ENCODE results near the gene USP48. TPM values are rescaled to one million over a fixed set of nuclear protein-coding genes. Genes with fewer than 3 reads are reported as not detected.

The USP48 gene
- total RNA-seq, 1 experiment from 2014 or later: 49.1 TPM

GRCh38 chr1:21701401-21701800 lies 81.5 kb downstream of the USP48 start:
- Mint-ChIP-seq H3K9me3 (ENCODE audit: unreplicated experiment) (no peaks in the 10 kb centered on the region), H3K4me1 (ENCODE audit: low read depth, unreplicated experiment) (peaks cover 14% of the 10 kb centered on the region), H3K27me3 (ENCODE audit: insufficient read depth, unreplicated experiment) (no peaks in the 10 kb centered on the region), H3K4me3 (ENCODE audit: unreplicated experiment) (no peak overlapping the region), H3K27ac (ENCODE audit: unreplicated experiment) (no peak overlapping the region), H3K36me3 (ENCODE audit: insufficient read depth, unreplicated experiment) (peaks cover 49% of the 10 kb centered on the region)
- H3K4me3 ChIP-seq (ENCODE audit: low read depth, low read length): no peak overlapping the region
- DNase-seq: no peak
- H3K4me1 ChIP-seq: no peaks in the 10 kb centered on the region
- no peak for TF ChIP-seq CTCF (IDR thresholded peaks at IDR 0.05; ENCODE audit: insufficient read depth in 1 of 2, low read depth in 1 of 2, low read length in 1 of 2, severe bottlenecking in 1 of 2, unreplicated experiment in 1 of 2)
- no TSS peak for BruUV-seq (replicated peaks)
- no peaks in the 10 kb centered on the region for H3K27me3 ChIP-seq (replicated peaks; ENCODE audit: control insufficient read depth, insufficient read depth, low read length)
- H3K9me3 ChIP-seq: no peaks in the 10 kb centered on the region
- intact Hi-C loops (cut with micrococcal nuclease; ENCODE audit: unreplicated experiment): no loop called here
- POLR2A ChIA-PET: no interaction called here
- 0 out of 2 replicates have a peak, but pooled peaks cover 3% of the 10 kb centered on the region for H3K36me3 ChIP-seq (ENCODE audit: control insufficient read depth, insufficient read depth, low read length)
- CTCF ChIA-PET: no interaction called here

- CTCF ChIA-PET: interaction anchor here (0.6 kb wide), 1 partner anchor 48 kb away, joined by 4 read pairs; no protein-coding TSS in a partner anchor
- H3K9me3 Mint-ChIP-seq (ENCODE audit: unreplicated experiment): no peaks in the 10 kb centered on the region
- no peaks in the 10 kb centered on the region for H3K27me3 ChIP-seq (replicated peaks; ENCODE audit: control insufficient read depth, insufficient read depth, low read length)
- peaks cover 49% of the 10 kb centered on the region for H3K36me3 Mint-ChIP-seq (ENCODE audit: insufficient read depth, unreplicated experiment)
- POLR2A ChIA-PET: no interaction called here
- no peaks in the 10 kb centered on the region for H3K9me3 ChIP-seq
- intact Hi-C loops (cut with micrococcal nuclease; ENCODE audit: unreplicated experiment): no loop called here
- no peak overlapping the region for H3K27ac Mint-ChIP-seq (ENCODE audit: unreplicated experiment)
- no peak overlapping the region for H3K4me3 ChIP-seq (ENCODE audit: low read depth, low read length)
- DNase-seq: no peak
- H3K4me3 Mint-ChIP-seq (ENCODE audit: unreplicated experiment): no peak overlapping the region
- 0 out of 2 replicates have a peak, but pooled peaks cover 2% of the 10 kb centered on the region for H3K36me3 ChIP-seq (ENCODE audit: control insufficient read depth, insufficient read depth, low read length)
- no TSS peak for BruUV-seq (replicated peaks)
- H3K27me3 Mint-ChIP-seq (ENCODE audit: insufficient read depth, unreplicated experiment): no peaks in the 10 kb centered on the region
- no peaks in the 10 kb centered on the region for H3K4me1 ChIP-seq
- H3K4me1 Mint-ChIP-seq (ENCODE audit: low read depth, unreplicated experiment): peaks cover 14% of the 10 kb centered on the region
- TF ChIP-seq CTCF (IDR thresholded peaks at IDR 0.05; ENCODE audit: insufficient read depth in 1 of 2, low read depth in 1 of 2, low read length in 1 of 2, severe bottlenecking in 1 of 2, unreplicated experiment in 1 of 2): no peak
These were observed 82.9 kb downstream of the USP48 start for GRCh38 chr1:21700094-21700493.

- no peaks in the 10 kb centered on the region for H3K4me1 ChIP-seq
- Mint-ChIP-seq H3K27me3 (ENCODE audit: insufficient read depth, unreplicated experiment) (no peaks in the 10 kb centered on the region), H3K36me3 (ENCODE audit: insufficient read depth, unreplicated experiment) (peaks cover 46% of the 10 kb centered on the region), H3K4me1 (ENCODE audit: low read depth, unreplicated experiment) (no peaks in the 10 kb centered on the region), H3K4me3 (ENCODE audit: unreplicated experiment) (no peak overlapping the region), H3K27ac (ENCODE audit: unreplicated experiment) (no peak overlapping the region), H3K9me3 (ENCODE audit: unreplicated experiment) (no peaks in the 10 kb centered on the region)
- BruUV-seq (replicated peaks): no TSS peak
- no peaks in the 10 kb centered on the region for H3K36me3 ChIP-seq (ENCODE audit: control insufficient read depth, insufficient read depth, low read length)
- H3K27me3 ChIP-seq (replicated peaks; ENCODE audit: control insufficient read depth, insufficient read depth, low read length): no peaks in the 10 kb centered on the region
- CTCF ChIA-PET: interaction anchor here (0.7 kb wide), 1 partner anchor 327 kb away, joined by 3 read pairs; no protein-coding TSS in a partner anchor
- intact Hi-C loops (cut with micrococcal nuclease; ENCODE audit: unreplicated experiment): no loop called here
- H3K4me3 ChIP-seq (ENCODE audit: low read depth, low read length): no peak overlapping the region
- POLR2A ChIA-PET: no interaction called here
- TF ChIP-seq CTCF (IDR thresholded peaks at IDR 0.05; ENCODE audit: insufficient read depth in 1 of 2, low read depth in 1 of 2, low read length in 1 of 2, severe bottlenecking in 1 of 2, unreplicated experiment in 1 of 2): no peak
- no peaks in the 10 kb centered on the region for H3K9me3 ChIP-seq
- DNase-seq: no peak
These were observed 86.0 kb downstream of the USP48 start for GRCh38 chr1:21696931-21697330.

All from Caco-2 (cell line).